A549 treated with CpdA at 1 μM for 4 hours (cell line): ENCODE measurements around the gene PDE4D. TPM values are rescaled to one million over a fixed set of nuclear protein-coding genes. Genes with fewer than 3 reads are reported as not detected.

ENCODE experiments used
- total RNA-seq: library from RNA; stranded (reverse); fragments of 200-300 nt; extraction: Qiagen RNA extraction; gene quantifications from 5 replicates; pipeline ENCODE4 v1.2.3, GENCODE V29; 2022; ENCODE audit warnings: low read depth

The PDE4D gene
- total RNA-seq: 32.4 to 49.7 TPM (median 47.1 TPM) in 5 replicates

DNA sequence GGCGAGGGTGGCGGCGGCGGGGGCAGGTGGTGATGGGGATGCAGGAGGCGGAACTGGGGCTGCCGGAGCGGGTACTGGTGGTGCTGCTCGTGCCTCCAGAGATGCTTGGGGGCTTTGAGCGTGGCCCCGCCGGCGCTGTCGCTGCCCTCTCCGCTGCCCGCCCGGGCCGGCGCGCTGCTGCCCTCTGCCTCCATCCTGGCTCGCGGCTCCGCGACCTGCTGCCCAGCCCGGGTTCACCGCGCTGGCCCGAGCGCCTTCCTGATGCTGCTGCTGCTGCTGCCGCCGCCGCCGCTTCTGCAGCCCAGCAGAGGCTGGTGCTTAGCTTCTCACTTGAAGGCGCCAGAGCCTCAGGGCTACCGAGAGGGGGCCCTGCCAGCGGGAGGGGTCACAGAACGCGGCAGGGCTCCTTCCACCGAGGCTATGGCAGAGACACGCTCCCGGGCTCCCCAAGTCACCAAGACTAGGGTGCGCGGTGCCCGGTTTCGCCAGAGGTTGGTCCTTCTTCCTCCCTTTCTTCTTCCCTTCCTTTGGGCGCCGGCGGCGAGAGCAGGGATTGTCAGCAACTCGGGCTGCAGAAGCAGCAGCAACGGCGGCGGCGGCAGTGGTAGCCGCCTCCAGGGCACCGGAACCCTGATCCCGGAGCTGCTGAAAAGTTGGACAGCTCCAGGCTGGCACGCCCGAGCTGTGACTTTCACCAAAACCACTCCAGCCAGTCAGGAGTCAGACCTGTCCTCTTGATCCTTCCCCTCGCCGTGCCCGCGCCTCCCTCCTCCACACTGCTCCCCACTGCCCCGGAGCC is at the start of gene PDE4D:
TSS of gene PDE4D (minus strand) at position 298 of the 799 bp plus-strand sequence.

